ENCODE results near the gene MEGF11. TPM values are rescaled to one million over a fixed set of nuclear protein-coding genes. Genes with fewer than 3 reads are reported as not detected.

MEGF11 gene
- total RNA-seq, 1 experiment from 2014 or later = not detected

- no peak overlapping the region for H3K9ac ChIP-seq (ENCODE audit: low read length)
- no peaks in the 10 kb centered on the region for H3K4me1 ChIP-seq (ENCODE audit: insufficient read depth, low read length)
- H3K9me2 ChIP-seq (replicated peaks; ENCODE audit: low read length) = no peaks in the 10 kb centered on the region
- no peaks in the 10 kb centered on the region for H3K9me3 ChIP-seq (ENCODE audit: low read length)
- no peaks in the 10 kb centered on the region for H4K20me1 ChIP-seq (ENCODE audit: low read length)
- no peaks in the 10 kb centered on the region for H3F3A ChIP-seq (ENCODE audit: low read length, unreplicated experiment)
- intact Hi-C loops (cut with micrococcal nuclease) = no loop called here
- H3K27me3 ChIP-seq (ENCODE audit: low read length) = peaks cover 17% of the 10 kb centered on the region
- CTCF ChIA-PET = no interaction called here
- no peak for DNase-seq
- no peak overlapping the region for H2AFZ ChIP-seq (ENCODE audit: low read length)
- H3K4me2 ChIP-seq (ENCODE audit: low read length) = no peak overlapping the region
- H3K79me2 ChIP-seq (ENCODE audit: low read length) = no peaks in the 10 kb centered on the region
- H3K4me3 ChIP-seq (ENCODE audit: low read length) = no peak overlapping the region
- TF ChIP-seq EZH2phosphoT487 (IDR thresholded peaks at IDR 0.05; ENCODE audit: borderline replicate concordance, low read length) (no peak), EZH2 (IDR thresholded peaks at IDR 0.05; ENCODE audit: low read length, unreplicated experiment) (no peak)
- TF ChIP-seq, protein P1, sequence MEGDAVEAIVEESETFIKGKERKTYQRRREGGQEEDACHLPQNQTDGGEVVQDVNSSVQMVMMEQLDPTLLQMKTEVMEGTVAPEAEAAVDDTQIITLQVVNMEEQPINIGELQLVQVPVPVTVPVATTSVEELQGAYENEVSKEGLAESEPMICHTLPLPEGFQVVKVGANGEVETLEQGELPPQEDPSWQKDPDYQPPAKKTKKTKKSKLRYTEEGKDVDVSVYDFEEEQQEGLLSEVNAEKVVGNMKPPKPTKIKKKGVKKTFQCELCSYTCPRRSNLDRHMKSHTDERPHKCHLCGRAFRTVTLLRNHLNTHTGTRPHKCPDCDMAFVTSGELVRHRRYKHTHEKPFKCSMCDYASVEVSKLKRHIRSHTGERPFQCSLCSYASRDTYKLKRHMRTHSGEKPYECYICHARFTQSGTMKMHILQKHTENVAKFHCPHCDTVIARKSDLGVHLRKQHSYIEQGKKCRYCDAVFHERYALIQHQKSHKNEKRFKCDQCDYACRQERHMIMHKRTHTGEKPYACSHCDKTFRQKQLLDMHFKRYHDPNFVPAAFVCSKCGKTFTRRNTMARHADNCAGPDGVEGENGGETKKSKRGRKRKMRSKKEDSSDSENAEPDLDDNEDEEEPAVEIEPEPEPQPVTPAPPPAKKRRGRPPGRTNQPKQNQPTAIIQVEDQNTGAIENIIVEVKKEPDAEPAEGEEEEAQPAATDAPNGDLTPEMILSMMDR (conservative IDR thresholded peaks at IDR 0.05; ENCODE audit: low read depth, low read length) = no peak
- POLR2A ChIA-PET (ENCODE audit: unreplicated experiment) = no interaction called here
- no peaks in the 10 kb centered on the region for H3K36me3 ChIP-seq (ENCODE audit: low read depth, low read length)
- ATAC-seq = no peak
- H3K27ac ChIP-seq (ENCODE audit: low read length) = no peak overlapping the region
- no TSS peak for BruUV-seq (replicated peaks)
These were observed 91.9 kb downstream of the MEGF11 start for GRCh38 chr15:66161575-66162118.

DNA sequence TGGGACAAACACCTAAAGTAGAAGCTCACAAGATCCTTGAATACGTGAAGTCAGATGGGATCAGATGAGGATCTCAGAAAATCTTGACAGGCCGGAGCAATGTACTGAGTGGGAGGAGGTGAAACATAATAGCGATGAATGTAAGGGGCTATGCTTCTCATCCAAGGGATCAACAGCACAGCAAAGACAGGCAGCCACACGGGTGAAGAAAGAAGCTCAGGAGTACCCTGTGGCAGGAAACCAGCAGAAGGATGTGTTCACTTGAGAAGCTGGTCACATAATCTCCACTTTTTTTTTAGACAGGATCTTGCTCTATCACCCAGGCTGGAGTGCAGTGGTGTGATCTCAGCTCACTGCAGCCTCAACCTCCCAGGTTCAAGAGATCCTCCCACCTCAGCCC is 92.4 kb downstream of the MEGF11 start:
- Histone ChIP-seq H3K79me2 (ENCODE audit: low read length) (no peaks in the 10 kb centered on the region), H3K9ac (ENCODE audit: low read length) (no peak overlapping the region), H3F3A (ENCODE audit: low read length, unreplicated experiment) (no peaks in the 10 kb centered on the region), H3K4me2 (ENCODE audit: low read length) (no peak overlapping the region), H3K27ac (ENCODE audit: low read length) (no peak overlapping the region), H3K9me3 (ENCODE audit: low read length) (no peaks in the 10 kb centered on the region), H4K20me1 (ENCODE audit: low read length) (no peaks in the 10 kb centered on the region), H3K27me3 (ENCODE audit: low read length) (peaks cover 22% of the 10 kb centered on the region), H2AFZ (ENCODE audit: low read length) (no peak overlapping the region), H3K4me3 (ENCODE audit: low read length) (no peak overlapping the region), H3K36me3 (ENCODE audit: low read depth, low read length) (no peaks in the 10 kb centered on the region), H3K9me2 (replicated peaks; ENCODE audit: low read length) (no peaks in the 10 kb centered on the region), H3K4me1 (ENCODE audit: insufficient read depth, low read length) (no peaks in the 10 kb centered on the region)
- ATAC-seq = no peak
- no TSS peak for BruUV-seq (replicated peaks)
- intact Hi-C loops (cut with micrococcal nuclease) = no loop called here
- ChIA-PET POLR2A (ENCODE audit: unreplicated experiment) (no interaction called here), CTCF (no interaction called here)
- TF ChIP-seq EZH2phosphoT487 (IDR thresholded peaks at IDR 0.05; ENCODE audit: borderline replicate concordance, low read length) = no peak
- no peak for TF ChIP-seq EZH2 (IDR thresholded peaks at IDR 0.05; ENCODE audit: low read length, unreplicated experiment)
- TF ChIP-seq, protein P1 (conservative IDR thresholded peaks at IDR 0.05; ENCODE audit: low read depth, low read length) = no peak
- no peak for DNase-seq

GRCh38 chr15:66157507-66157906 is 96.0 kb downstream of the MEGF11 start:
- Histone ChIP-seq H2AFZ (ENCODE audit: low read length) (no peak overlapping the region), H3K9ac (ENCODE audit: low read length) (no peak overlapping the region), H4K20me1 (ENCODE audit: low read length) (no peaks in the 10 kb centered on the region), H3K79me2 (ENCODE audit: low read length) (no peaks in the 10 kb centered on the region), H3F3A (ENCODE audit: low read length, unreplicated experiment) (no peaks in the 10 kb centered on the region), H3K9me3 (ENCODE audit: low read length) (no peaks in the 10 kb centered on the region), H3K9me2 (replicated peaks; ENCODE audit: low read length) (no peaks in the 10 kb centered on the region), H3K4me3 (ENCODE audit: low read length) (no peak overlapping the region), H3K4me2 (ENCODE audit: low read length) (no peak overlapping the region), H3K4me1 (ENCODE audit: insufficient read depth, low read length) (no peaks in the 10 kb centered on the region), H3K27ac (ENCODE audit: low read length) (no peak overlapping the region), H3K27me3 (ENCODE audit: low read length) (peaks cover 49% of the 10 kb centered on the region), H3K36me3 (ENCODE audit: low read depth, low read length) (no peaks in the 10 kb centered on the region)
- TF ChIP-seq, protein P1 (conservative IDR thresholded peaks at IDR 0.05; ENCODE audit: low read depth, low read length) = no peak
- TF ChIP-seq EZH2phosphoT487 (IDR thresholded peaks at IDR 0.05; ENCODE audit: borderline replicate concordance, low read length) (no peak), EZH2 (IDR thresholded peaks at IDR 0.05; ENCODE audit: low read length, unreplicated experiment) (no peak)
- intact Hi-C loops (cut with micrococcal nuclease) = no loop called here
- ChIA-PET CTCF (no interaction called here), POLR2A (ENCODE audit: unreplicated experiment) (no interaction called here)
- DNase-seq (no peak), ATAC-seq (no peak)
- BruUV-seq (replicated peaks) = no TSS peak
